Measurements from ENCODE around the gene HS3ST2.

DNA sequence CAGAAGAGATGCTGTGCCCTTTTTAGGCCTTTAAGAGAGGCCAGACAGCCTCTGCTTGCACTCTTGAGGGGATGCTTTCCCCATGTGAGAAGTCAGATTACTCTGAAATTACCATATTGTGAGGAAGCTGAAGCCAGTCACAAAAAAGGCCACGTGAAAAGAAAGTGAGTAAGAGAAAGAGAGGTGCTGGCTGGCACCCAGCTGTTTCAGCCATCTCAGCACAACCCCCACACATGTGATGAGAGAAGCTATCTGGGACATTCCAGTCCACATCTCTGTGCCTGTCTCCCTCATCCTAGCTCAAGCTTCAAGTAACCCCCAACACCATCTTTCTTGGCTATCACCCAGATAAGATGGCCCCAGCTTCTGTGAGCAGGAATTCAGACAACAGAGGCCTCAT, 131.4 kb downstream of the HS3ST2 start:
- TF ChIP-seq, protein P1, sequence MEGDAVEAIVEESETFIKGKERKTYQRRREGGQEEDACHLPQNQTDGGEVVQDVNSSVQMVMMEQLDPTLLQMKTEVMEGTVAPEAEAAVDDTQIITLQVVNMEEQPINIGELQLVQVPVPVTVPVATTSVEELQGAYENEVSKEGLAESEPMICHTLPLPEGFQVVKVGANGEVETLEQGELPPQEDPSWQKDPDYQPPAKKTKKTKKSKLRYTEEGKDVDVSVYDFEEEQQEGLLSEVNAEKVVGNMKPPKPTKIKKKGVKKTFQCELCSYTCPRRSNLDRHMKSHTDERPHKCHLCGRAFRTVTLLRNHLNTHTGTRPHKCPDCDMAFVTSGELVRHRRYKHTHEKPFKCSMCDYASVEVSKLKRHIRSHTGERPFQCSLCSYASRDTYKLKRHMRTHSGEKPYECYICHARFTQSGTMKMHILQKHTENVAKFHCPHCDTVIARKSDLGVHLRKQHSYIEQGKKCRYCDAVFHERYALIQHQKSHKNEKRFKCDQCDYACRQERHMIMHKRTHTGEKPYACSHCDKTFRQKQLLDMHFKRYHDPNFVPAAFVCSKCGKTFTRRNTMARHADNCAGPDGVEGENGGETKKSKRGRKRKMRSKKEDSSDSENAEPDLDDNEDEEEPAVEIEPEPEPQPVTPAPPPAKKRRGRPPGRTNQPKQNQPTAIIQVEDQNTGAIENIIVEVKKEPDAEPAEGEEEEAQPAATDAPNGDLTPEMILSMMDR (IDR thresholded peaks at IDR 0.05), result no peak
- TF ChIP-seq, protein P2, sequence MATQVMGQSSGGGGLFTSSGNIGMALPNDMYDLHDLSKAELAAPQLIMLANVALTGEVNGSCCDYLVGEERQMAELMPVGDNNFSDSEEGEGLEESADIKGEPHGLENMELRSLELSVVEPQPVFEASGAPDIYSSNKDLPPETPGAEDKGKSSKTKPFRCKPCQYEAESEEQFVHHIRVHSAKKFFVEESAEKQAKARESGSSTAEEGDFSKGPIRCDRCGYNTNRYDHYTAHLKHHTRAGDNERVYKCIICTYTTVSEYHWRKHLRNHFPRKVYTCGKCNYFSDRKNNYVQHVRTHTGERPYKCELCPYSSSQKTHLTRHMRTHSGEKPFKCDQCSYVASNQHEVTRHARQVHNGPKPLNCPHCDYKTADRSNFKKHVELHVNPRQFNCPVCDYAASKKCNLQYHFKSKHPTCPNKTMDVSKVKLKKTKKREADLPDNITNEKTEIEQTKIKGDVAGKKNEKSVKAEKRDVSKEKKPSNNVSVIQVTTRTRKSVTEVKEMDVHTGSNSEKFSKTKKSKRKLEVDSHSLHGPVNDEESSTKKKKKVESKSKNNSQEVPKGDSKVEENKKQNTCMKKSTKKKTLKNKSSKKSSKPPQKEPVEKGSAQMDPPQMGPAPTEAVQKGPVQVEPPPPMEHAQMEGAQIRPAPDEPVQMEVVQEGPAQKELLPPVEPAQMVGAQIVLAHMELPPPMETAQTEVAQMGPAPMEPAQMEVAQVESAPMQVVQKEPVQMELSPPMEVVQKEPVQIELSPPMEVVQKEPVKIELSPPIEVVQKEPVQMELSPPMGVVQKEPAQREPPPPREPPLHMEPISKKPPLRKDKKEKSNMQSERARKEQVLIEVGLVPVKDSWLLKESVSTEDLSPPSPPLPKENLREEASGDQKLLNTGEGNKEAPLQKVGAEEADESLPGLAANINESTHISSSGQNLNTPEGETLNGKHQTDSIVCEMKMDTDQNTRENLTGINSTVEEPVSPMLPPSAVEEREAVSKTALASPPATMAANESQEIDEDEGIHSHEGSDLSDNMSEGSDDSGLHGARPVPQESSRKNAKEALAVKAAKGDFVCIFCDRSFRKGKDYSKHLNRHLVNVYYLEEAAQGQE (IDR thresholded peaks at IDR 0.05), result no peak
- TF ChIP-seq NPAS2 (CRISPR knock-in tag; IDR thresholded peaks at IDR 0.05; ENCODE audit: borderline replicate concordance), result no peak
- no peak for TF ChIP-seq JUNB (IDR thresholded peaks at IDR 0.05)
- no peak for TF ChIP-seq POLR2A (IDR thresholded peaks at IDR 0.05; ENCODE audit: low read length)
- TF ChIP-seq, protein P3, sequence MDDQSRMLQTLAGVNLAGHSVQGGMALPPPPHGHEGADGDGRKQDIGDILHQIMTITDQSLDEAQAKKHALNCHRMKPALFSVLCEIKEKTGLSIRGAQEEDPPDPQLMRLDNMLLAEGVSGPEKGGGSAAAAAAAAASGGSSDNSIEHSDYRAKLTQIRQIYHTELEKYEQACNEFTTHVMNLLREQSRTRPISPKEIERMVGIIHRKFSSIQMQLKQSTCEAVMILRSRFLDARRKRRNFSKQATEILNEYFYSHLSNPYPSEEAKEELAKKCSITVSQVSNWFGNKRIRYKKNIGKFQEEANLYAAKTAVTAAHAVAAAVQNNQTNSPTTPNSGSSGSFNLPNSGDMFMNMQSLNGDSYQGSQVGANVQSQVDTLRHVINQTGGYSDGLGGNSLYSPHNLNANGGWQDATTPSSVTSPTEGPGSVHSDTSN (IDR thresholded peaks at IDR 0.05), result no peak
- TF ChIP-seq EP300 (IDR thresholded peaks at IDR 0.05), result no peak
- no peak for TF ChIP-seq HOXA7 (CRISPR knock-in tag; IDR thresholded peaks at IDR 0.05)
- TF ChIP-seq CEBPB (IDR thresholded peaks at IDR 0.05), result no peak
- TF ChIP-seq CHD2 (IDR thresholded peaks at IDR 0.05; ENCODE audit: low read length, partially characterized antibody), result no peak
- no peak for TF ChIP-seq ESRRA (IDR thresholded peaks at IDR 0.05; ENCODE audit: borderline replicate concordance, low read length)
- TF ChIP-seq, protein P4, sequence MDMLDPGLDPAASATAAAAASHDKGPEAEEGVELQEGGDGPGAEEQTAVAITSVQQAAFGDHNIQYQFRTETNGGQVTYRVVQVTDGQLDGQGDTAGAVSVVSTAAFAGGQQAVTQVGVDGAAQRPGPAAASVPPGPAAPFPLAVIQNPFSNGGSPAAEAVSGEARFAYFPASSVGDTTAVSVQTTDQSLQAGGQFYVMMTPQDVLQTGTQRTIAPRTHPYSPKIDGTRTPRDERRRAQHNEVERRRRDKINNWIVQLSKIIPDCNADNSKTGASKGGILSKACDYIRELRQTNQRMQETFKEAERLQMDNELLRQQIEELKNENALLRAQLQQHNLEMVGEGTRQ (IDR thresholded peaks at IDR 0.05), result no peak
- TF ChIP-seq SREBF2 (IDR thresholded peaks at IDR 0.05), result no peak
- TF ChIP-seq KDM1A (IDR thresholded peaks at IDR 0.05; ENCODE audit: low read depth), result no peak

Data from A549 (cell line).